ENCODE results near the gene IL20RA.
"Not testable (repeated sequence)": the region's sequence is repeated elsewhere in the genome, so short reads cannot be mapped to it uniquely, and the experiment has no call there.

IL20RA gene

DNA sequence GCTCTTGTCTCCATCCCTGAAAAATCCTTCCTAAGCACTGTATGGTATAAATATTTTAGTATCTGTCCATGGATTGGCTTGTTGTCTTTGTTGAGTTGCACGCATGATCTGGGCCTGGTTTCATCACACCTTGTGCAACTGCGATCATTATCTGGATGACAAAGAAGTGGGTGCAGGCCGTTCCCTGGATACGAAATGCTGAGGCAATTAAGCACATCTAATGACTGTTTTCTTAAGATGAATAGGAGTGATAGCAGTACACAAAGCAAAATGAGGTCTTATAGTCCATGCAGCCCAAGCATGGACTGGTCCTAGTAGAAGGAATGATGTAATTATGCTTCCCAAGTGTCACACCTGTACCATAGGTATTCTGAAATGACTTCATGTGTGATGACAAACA lies 74.8 kb downstream of the IL20RA start:
- no peak for DNase-seq (ENCODE audit: low read depth)

DNA sequence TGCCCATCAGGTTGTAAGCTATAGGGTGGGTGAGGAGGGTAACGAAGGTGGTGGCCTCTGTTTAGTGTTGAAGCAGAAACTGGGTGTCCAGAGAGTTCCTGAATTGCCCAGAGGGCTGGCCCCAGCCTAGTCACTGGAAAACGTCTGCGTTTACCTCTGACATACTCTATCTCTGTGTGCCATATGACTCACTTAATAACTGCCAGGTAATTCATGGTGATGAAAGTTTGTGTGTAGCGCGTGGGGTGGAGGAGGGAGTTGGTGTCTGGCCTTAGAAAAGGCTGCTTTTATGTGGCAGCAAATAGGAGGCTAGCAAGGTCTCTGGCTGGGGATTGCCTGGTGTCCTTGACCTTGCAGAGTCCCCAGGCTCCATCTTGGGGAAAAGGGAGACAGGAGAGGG lies 75.3 kb downstream of the IL20RA start:
- no peak for DNase-seq (ENCODE audit: low read depth)

DNA sequence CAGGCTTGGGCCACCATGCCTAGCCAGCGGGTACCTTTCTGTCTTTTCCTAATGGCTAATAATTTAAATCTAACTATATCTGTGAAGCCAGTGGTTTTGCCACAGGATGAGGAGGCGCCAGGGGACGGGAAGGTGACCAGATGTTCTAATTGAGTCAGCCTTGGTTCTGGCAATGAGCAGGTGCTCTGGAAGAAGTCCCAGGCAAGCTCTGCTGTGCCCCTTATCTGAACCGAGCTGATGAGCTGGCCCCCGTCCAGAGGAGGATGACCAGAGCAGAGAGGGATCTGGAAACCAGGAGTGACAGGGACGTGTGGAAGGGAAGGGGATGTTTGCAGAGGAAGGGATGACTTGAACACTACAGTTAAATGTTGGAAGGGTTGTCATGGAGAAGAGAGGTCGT lies 75.9 kb downstream of the IL20RA start:
- no peak for DNase-seq (ENCODE audit: low read depth)

DNA sequence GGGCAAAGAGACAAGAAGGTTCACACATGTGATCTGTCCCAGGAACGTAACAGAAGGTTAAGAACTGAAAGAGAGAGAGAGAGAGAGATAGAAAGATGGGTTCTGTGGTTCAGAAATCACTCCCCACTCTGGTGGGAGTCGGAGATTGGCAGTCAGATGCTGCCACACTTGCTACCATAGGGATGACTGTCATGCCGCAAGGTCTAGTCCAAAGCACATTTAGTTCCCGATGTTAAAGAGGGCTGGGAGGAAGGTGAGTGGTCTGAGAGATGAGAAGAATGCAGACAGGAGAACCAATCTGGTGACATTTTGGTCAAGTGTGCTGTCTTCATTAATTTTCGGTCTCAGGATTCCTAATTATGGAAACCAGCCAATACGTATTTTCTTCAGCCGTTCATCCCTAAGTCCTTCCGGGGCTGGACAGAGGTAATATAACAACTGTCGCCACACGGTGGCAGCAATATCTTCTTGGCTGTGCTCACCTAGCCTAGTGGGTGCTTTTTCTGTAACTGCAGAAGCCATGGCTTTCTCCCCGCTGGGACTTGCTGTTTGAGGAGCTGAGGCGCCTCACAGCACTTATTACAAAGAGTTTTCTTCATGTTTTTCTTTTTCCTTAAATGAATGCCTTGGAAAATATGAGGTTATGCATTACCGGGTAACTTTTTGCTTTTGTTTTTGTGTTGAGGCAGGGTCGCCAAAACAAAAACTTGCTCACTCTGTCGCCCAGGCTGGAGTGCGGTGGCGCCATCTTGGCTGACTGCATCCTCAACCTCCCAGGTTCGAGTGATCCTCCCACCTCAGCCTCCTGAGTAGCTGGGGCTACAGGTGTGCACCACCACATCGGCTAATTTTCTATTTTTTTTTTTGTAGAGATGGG lies 76.7 kb downstream of the IL20RA start:
- DNase-seq (ENCODE audit: low read depth), result peak; percentile 20

DNA sequence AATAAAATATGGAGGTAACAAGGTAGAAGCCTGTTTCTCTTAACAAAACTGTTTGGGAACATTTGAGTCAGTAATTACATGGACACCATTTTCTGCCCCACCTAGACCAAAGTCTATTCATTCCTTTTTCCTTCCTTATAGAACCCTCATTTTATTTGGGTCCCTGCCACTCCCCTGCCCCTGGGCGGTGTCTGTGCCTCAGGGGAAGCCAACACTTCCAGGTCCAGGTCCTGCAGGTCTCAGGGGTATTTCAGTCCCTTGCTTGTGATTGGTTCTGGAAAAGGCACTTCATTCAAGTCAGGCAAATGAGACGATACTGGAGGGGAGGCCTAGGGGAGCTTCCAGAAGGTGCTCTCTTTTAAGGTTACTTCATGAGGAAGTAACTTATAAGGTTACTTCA lies 80.4 kb downstream of the IL20RA start:
- DNase-seq (ENCODE audit: low read depth), result no peak

DNA sequence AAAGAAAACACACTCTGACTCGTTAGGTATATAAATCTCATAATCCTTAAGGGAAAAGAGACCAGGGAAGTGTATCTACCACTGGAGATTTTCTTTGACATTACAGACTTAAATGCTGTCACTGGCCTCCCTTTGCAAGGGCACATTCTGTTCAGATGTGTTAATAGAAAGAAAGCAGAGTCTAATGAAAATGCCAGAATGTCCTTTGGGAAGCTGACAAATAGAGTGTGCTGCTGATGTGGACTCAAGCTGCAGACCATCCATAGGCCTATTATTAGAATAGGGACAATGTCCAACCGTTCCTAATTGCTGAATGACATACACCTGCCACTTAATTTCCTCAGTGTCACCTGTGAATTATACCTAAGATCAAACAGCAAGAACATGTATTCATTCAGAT lies 81.5 kb downstream of the IL20RA start:
- no peak for DNase-seq (ENCODE audit: low read depth)

DNA sequence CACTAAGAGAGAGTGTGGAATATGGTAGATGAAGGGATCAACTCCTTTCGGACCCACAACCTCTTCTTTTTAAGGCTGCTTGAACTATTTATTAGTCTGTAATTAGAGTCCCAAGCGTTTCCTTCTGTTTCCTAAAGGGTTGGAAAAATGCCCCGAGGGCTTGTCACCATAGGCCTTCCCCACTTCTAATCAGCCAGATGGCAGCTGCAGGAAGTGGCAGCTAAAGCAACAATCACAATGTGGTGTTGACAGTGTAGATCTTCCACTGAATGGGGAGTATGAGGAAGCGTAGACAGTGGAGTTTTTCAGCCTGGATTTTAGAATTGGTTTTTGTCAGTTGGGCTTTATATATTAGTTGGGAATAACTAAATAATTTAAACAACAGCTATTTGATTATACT lies 82.1 kb downstream of the IL20RA start:
- no peak for DNase-seq (ENCODE audit: low read depth)

DNA sequence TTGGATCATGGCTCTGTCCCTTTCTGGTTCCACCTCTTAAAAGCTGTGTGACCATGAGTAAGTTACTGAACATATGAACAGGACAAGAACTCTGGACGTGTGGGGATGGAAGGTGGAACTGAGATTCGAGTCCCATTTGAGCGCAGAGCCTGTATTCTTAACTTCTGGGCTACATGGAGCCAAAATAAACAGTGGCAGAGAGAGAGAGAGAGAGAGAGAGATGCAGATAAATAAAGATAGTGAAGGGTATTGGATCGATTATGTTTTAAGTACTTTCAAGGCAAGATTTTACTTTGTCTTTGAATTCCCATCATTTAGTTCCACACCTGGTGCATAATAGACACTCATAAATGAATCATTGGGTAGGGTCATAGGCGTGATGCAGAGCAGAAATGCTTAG lies 82.9 kb downstream of the IL20RA start:
- no peak for DNase-seq (ENCODE audit: low read depth)

DNA sequence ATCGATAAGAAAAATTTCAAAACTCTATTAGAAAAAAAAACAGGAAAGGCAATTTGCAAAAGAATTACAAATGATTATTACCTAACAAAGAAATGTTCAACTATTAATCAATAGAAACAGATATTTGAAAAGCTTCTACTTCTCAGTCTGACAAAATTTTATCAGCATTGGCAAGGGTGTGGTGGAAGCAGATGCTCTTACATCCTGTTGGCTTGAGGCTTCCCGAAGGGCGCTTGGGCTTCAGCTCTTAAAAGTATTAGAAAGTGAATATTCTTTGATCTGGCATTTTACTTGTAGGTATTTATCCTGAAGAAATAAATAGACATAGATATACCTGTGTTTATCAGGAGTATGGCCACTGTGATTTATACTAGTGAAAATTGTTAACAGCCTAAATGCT lies 84.0 kb downstream of the IL20RA start:
- no peak for DNase-seq (ENCODE audit: low read depth)

DNA sequence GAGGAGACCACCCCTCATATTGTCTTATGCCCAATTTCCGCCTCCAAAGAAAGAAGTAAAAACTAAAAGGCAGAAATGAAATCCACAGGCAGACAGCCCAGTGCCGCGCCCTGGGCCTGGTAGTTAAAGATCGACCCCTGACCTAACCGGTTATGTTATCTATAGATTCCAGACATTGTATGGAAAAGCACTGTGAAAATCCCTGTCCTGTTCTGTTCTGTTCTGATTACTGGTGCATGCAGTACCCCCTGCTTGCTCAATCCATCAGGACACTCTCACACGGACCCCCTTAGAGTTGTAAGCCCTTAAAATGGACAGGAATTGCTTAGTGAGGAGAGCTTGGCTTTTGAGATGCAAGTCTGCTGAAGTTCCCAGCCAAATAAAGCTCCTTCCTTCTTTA lies 84.8 kb downstream of the IL20RA start:
- DNase-seq (ENCODE audit: low read depth), result not testable (repeated sequence)

DNA sequence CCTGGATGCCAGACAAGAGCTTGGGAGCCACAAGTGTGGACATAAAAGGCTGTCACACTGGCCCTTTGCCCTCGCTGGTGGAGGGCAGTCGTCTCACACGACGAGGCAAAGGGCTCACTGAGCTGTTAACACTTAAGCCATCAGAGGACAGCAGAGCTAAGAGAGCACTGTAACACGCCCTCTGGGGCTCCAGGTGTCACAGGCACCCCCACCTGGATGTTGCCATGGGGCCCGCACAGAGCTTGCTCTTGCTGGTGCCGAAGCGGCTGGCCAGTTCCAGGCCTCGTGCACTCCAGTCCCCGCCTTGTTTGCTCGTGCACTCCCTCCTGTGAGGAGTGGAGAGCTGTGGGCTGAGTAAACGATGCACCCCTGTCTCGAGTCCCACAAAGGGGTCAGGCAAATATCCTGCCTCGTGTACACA lies 85.3 kb downstream of the IL20RA start:
- DNase-seq (ENCODE audit: low read depth), result no peak

DNA sequence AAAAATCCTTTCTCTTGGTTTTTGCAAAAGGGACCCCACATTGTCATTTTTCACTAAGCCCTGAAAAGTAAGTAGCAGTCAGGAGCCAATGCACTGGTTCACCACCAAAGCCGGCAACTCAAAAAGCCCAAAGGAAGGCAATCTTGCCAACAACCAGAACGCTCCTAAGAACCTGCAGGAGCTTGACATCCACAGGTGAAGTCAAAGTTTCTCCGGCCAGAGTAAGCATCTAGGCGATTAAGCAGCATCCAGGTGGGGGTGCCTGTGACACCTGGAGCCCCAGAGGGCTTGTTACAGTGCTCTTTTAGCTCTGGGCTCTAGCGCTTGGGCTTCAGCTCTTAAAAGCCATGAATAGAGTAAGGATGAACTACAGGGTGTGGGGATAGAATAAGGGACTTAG lies 86.6 kb downstream of the IL20RA start:
- no peak for DNase-seq (ENCODE audit: low read depth)

DNA sequence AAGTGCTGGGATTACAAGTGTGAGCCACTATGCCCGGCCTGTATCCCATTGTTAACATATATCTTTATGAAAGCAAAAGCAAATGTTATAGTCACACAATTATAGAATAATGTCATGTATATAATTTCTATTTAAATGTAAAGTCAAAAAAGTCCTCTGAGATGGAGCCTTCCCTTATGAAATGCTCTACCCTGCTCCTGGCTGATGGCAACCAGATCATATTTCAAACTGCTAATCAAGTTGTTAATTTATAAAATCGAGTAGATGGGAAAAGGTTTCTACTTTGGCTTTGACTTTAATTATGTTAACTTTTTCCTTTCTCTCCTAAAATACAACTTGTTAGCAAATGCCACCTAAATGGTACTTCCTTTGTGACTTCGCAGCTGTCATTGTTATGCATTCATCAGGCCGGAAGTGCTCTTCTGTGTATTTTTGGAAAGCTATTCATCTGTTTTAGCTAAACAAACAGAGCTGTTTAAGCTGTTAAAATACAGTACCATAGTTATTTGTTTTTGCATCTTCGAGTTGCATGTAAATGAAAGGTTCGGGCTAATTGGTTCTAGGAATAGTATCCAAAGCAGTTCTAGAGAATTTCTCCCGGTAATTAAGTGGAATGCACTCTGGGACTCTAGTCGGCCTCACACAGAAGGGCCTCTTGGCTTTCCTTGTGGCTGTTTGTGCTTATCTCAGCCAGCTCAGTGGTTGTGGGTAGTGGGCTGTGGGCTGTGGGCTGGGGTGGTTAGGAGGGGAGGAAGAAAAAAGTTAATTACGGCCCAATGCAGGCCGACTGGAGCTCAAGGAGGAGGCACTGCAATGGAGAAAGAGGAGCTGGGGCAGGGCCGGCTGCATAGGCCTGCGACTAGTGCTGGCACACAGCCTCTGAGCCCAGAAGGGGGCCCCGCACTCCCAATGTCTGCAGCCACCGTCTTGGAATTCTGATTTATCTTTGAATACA lies 87.9 kb downstream of the IL20RA start:
- DNase-seq (ENCODE audit: low read depth), result no peak

DNA sequence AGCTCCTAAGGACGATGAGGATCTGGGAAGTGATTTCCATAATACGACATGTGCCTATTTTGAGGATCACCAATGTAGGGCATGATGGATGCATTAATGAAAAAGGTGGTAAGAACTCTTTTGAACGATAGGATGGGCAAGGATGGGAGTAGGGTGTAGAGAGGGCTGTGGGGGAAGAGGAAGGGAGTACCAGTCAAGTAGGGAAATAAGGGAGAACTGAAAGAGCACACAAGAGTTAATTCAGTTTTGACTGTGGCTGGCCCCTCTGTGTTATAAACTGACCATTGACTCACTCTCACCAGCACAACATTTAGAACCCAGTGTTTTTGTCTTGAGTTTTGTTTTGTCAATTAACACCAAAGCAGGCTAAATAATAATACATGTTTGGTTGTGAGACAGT lies 89.6 kb downstream of the IL20RA start:
- no peak for DNase-seq (ENCODE audit: low read depth)

DNA sequence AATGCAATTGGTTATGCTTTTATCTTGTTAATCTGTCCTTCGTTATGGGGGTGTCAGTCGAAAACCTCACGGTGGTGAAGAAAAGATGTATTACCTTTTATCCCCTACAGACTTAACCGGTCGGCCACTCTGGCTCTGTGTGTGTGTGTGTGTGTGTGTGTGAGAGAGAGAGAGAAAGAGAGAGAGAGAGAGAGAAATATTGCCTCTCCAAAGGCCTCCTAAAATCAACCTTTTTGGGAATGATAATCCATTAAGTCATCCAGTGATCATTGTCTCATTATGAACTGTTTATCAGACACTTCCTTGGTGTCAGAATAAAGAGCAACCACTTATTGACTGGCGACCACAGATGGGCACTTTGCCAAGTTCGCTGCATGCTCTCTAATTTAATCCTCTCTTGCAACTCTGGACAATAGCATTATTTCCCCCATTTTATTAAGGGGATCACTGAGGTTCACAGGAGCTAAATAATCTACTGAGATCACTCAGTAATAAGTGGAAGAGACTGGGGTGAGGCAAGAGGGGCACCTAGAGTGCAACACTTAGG lies 92.0 kb downstream of the IL20RA start:
- DNase-seq (ENCODE audit: low read depth), result no peak

DNA sequence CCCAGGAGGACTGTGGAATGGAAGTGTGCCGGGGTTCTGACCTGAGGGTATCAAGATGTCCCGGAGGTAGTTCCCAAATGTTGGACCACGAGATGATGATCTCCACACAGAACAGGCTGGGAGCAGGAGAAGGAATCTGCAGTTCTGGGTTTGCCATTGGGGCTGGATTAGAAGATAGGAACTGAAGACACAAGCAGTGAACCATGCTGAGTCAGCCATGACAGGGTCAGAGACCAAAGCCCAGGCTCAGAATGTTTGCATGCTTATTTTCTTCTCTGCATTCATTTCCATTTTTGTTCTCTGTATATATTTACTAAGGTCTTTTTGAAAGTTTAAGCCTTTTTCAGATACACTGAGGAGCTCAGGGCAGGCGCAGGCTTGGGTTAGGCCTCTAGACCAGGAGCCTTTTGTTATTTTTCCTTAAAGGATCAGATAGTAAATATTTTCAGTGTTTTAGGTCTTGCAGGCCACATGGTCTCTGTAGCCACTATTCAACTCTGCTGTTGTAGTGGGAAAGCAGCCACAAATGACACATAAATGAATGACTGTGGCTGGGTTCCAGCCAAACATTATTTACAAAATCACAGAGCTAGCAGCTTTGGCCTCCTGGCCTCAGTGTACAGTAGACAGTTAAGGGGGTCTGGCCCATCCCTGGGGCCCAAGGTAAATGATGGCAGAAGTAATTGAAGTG lies 94.2 kb downstream of the IL20RA start:
- DNase-seq (ENCODE audit: low read depth), result no peak

Data from T follicular helper cell (primary cell).